ENCODE measurements around the gene GPR37L1. TPM values are rescaled to one million over a fixed set of nuclear protein-coding genes. Genes with fewer than 3 reads are reported as not detected.

The GPR37L1 gene
- total and polyA plus RNA-seq, 10 donors: 0.16 TPM; not detected in 9

DNA sequence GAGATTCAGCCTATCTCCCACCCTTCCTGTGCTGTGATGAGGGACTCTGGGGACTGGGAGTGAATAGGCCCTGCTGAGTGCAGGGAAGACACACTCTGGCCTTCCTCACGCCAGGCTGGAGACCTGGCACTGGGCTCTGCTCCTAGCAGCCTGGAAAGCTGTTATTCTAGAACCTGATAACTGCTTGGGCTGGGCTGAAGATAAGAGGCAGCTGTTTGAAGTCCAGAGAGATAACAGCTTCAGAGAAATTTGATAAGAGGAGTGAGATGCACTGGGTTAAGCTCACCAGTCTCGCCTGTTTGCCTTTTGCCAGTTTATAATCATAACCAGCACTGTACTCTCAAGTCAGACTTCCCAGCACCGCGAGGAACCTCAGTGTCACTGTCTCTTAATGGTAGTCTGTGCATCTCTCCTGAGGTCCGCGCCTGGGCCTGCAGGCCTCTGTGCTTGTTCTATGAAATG, 46.6 kb upstream of the GPR37L1 start:
- Histone ChIP-seq H3K4me3 (no peak overlapping the region), H3K4me1 (no peaks in the 10 kb centered on the region), H3K27ac (no peak overlapping the region), H3K36me3 (no peaks in the 10 kb centered on the region), H3K9me3 (no peaks in the 10 kb centered on the region), H3K27me3 (replicated peaks in 1 of 7) (no peaks in the 10 kb centered on the region)
- WGBS, 5 donors: 81 to 88% (median 83%) methylated on average over 6 of the region's 6 CpGs
- TF ChIP-seq POLR2A (IDR thresholded peaks at IDR 0.05) (no peak), POLR2AphosphoS5 (IDR thresholded peaks at IDR 0.05) (no peak), CTCF (IDR thresholded peaks at IDR 0.05 in 8 of 11, conservative IDR thresholded peaks at IDR 0.05 in 3 of 11) (no peak)
- DNase-seq: no peak
- intact Hi-C loops (cut with DNase I; ENCODE audit: low total_unique reads): no loop called here

GRCh38 chr1:202078241-202078640, 44.5 kb upstream of the GPR37L1 start:
- WGBS, 5 donors: 70 to 92% (median 83%) methylated on average over 3 of the region's 3 CpGs
- Histone ChIP-seq H3K27me3 (replicated peaks in 1 of 7) (no peaks in the 10 kb centered on the region), H3K9me3 (no peaks in the 10 kb centered on the region), H3K36me3 (no peaks in the 10 kb centered on the region), H3K27ac (no peak overlapping the region), H3K4me3 (no peak overlapping the region), H3K4me1 (no peaks in the 10 kb centered on the region)
- intact Hi-C loops (cut with DNase I; ENCODE audit: low total_unique reads): no loop called here
- no peak for DNase-seq
- TF ChIP-seq CTCF (IDR thresholded peaks at IDR 0.05 in 8 of 11, conservative IDR thresholded peaks at IDR 0.05 in 3 of 11) (no peak), POLR2AphosphoS5 (IDR thresholded peaks at IDR 0.05) (no peak), POLR2A (IDR thresholded peaks at IDR 0.05) (no peak)

DNA sequence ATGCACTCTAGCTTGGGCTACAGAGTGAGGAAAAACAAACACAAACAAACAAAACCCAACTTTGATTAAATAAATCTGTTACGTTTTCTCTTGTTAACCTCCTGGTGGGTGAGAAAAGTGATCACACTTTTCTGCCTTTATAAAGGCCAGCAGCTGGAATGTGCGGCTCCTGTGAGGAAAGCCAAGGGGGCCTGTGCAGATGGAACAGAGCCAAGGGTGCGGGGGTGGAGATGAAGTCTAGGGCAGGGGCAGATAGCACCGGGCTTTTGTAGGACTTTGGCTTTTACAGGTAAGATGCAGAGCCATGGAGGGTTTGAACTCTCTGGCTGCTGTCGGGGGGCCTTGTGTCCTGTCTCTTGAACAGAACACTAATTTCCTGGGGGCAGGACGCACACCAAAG, 40.7 kb upstream of the GPR37L1 start:
- no peak overlapping the region for H3K27ac ChIP-seq
- DNase-seq: no peak
- 80 to 88% (median 83%) methylated on average over 6 of the region's 6 CpGs for WGBS, 5 donors
- no peaks in the 10 kb centered on the region for H3K9me3 ChIP-seq
- no peaks in the 10 kb centered on the region for H3K36me3 ChIP-seq
- intact Hi-C loops (cut with DNase I; ENCODE audit: low total_unique reads): no loop called here
- TF ChIP-seq CTCF (IDR thresholded peaks at IDR 0.05 in 8 of 11, conservative IDR thresholded peaks at IDR 0.05 in 3 of 11) (no peak), POLR2A (IDR thresholded peaks at IDR 0.05) (no peak), POLR2AphosphoS5 (IDR thresholded peaks at IDR 0.05) (no peak)
- H3K4me1 ChIP-seq: no peaks in the 10 kb centered on the region
- H3K4me3 ChIP-seq: no peak overlapping the region
- H3K27me3 ChIP-seq (replicated peaks in 1 of 7): no peaks in the 10 kb centered on the region

DNA sequence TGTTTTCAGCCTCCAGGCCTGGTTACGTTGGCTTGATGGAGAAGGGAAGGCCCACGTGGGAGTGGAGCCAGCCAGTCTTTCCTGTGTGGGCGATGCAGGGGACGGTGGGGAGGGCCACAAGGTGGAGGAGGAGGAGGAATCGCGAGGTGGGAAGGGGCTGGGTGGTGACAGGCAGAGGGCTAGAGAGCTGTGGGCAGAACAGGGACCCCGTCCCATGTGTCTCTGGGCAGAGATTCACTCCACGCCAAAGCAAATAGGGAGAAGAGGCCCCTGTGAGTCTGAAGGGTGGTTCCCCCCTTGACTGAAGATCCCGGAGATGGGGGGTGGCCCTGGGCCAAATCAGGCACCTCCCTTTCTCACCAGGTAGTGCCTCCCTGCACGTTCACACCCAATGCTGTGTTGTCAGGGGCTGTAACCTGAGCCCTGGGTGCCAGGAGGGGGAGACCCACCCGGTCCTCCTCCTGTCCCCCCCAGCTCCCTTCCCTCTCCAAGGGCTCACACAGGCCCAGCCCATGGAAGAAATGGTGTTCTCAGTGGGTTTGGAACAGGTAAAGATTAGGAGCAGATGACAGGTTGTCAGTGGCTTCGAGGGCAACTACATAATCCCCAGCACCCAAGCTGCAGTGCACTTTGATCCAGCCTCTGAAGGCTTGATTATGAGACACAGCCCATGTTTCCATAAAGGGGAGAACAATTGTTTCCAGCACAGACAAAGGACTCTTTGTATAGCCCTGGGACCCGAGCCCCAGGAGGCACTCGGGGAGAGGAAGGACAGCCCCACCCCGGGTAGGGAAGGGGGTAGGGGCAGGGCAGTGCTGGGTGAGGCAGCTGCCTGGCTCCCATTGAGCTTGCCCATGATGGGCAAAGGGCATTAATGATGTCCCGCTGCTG, 37.7 kb upstream of the GPR37L1 start:
- no peak for DNase-seq
- intact Hi-C loops (cut with DNase I; ENCODE audit: low total_unique reads): no loop called here

More for the DNA sequence above, 37.7 kb upstream of the GPR37L1 start:
- no peaks in the 10 kb centered on the region for H3K4me1 ChIP-seq
- H3K4me3 ChIP-seq: no peak overlapping the region
- no peak overlapping the region for H3K27ac ChIP-seq
- H3K9me3 ChIP-seq: no peaks in the 10 kb centered on the region
- no peak for TF ChIP-seq POLR2A (IDR thresholded peaks at IDR 0.05)
- no peak for TF ChIP-seq POLR2AphosphoS5 (IDR thresholded peaks at IDR 0.05)
- TF ChIP-seq CTCF (IDR thresholded peaks at IDR 0.05 in 8 of 11, conservative IDR thresholded peaks at IDR 0.05 in 3 of 11): no peak
- H3K27me3 ChIP-seq (replicated peaks in 1 of 7): no peaks in the 10 kb centered on the region
- WGBS, 5 donors: 55 to 66% (median 61%) methylated on average over 15 to 16 of the region's 16 CpGs
- H3K36me3 ChIP-seq: no peaks in the 10 kb centered on the region
